Stimulated activated CD4-positive, alpha-beta T cell treated with anti-CD3 and anti-CD28 coated beads, Interleukin-2, amount 100 ng/mL, for 4 hours (primary cell): ENCODE measurements around the gene CCDC85A.

Experiments
- DNase-seq: peaks from one replicate; pipeline ENCODE4 v3.0.0-alpha.2; 2020; ENCODE audit warnings: low read depth

Gene CCDC85A

GRCh38 chr2:56372071-56372656, 188.4 kb downstream of the CCDC85A start:
- no peak for DNase-seq

- no peak for DNase-seq
Observed at GRCh38 chr2:56375251-56375650, 191.5 kb downstream of the CCDC85A start.

GRCh38 chr2:56376699-56377665, 193.2 kb downstream of the CCDC85A start:
- no peak for DNase-seq

DNA sequence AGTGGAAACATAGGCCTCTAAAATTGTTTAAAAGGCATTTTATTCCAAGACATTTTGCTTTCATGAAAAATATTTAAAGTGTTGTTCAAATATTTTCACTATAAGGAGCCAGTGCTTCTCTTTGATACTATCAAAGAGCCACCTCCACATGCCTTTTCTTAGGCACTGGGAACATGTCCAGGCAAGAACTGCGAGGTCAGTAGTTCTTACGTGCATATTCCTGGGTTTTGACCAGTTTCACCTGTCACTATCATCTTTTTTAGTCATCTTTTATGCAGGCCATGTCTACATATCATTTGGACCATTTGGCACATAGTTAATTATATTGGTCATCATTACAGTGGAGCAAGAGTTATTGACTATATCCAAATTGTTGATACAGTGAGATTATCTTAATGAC, 195.3 kb downstream of the CCDC85A start:
- no peak for DNase-seq

GRCh38 chr2:56380861-56381260, 197.1 kb downstream of the CCDC85A start:
- DNase-seq = no peak

- no peak for DNase-seq
Observed at GRCh38 chr2:56382466-56382865, 198.7 kb downstream of the CCDC85A start.

DNA sequence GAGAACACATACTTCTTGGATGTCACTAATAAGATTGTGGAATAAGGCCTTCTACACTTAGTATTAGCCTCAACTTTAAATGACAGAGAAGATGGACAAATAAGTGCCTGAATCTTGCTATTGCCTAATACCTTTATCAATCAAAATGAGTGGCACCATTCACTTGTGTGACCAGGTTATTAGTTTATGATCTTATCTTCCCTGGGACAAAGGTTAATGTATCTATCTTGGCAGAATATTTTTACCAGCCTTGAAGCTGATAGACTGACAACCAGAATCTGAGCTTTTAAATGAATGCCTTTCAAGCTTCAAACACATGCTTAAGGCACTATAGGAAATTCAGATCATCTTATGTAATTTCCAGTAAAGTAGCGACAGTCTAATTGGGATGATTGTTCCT, 202.9 kb downstream of the CCDC85A start:
- DNase-seq = no peak

DNA sequence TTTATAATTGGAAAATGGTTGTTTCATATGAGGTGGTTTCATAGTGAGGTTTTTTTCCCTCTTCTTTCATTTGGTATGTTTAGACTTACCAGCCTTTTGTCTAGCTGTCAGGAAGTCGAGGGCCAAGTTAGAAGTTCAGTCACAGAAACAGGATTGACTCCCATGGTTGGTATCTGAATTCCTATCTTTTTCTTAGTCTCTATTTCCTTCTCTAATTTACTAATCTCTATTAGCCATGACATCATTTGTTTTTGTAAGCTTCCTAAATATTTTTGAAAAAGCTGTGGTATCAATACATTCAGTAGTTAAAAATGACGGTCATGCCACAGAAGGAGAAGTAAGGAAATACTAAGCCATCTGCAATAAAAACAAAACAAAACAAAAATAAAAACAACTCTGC, 206.9 kb downstream of the CCDC85A start:
- no peak for DNase-seq

GRCh38 chr2:56410140-56410539, 226.3 kb downstream of the CCDC85A start:
- DNase-seq = no peak

GRCh38 chr2:56416500-56417176, 232.8 kb downstream of the CCDC85A start:
- DNase-seq = no peak
